DMS114 treated with DMSO at 0.1 percent for 48 hours (cell line): ENCODE data around the gene LILRB3.
"Not testable (repeated sequence)": the region's sequence is repeated elsewhere in the genome, so short reads cannot be mapped to it uniquely, and the experiment has no call there.

Source experiments
- DNase-seq: peaks from one replicate; lab custom pipeline; 2025; ENCODE audit not compliant: unreplicated experiment; lab: John Stamatoyannopoulos, UW

The LILRB3 gene

GRCh38 chr19:54211235-54211634 lies 11.6 kb downstream of the LILRB3 start:
- no peak for DNase-seq

- DNase-seq, result no peak
Measured at GRCh38 chr19:54209811-54210494, 12.9 kb downstream of the LILRB3 start.

GRCh38 chr19:54209058-54209810 lies 13.6 kb downstream of the LILRB3 start:
- no peak for DNase-seq

GRCh38 chr19:54208784-54209057 lies 14.1 kb downstream of the LILRB3 start:
- no peak for DNase-seq

- peak; percentile 30 for DNase-seq
Measured at GRCh38 chr19:54207983-54208783, 14.6 kb downstream of the LILRB3 start.

- no peak for DNase-seq
Measured at GRCh38 chr19:54207676-54207982, 15.2 kb downstream of the LILRB3 start.

- DNase-seq, result not testable (repeated sequence)
Measured at GRCh38 chr19:54207193-54207592, 15.6 kb downstream of the LILRB3 start.

GRCh38 chr19:54206831-54207177 lies 16.0 kb downstream of the LILRB3 start:
- no peak for DNase-seq

GRCh38 chr19:54206030-54206830 lies 16.6 kb downstream of the LILRB3 start:
- no peak for DNase-seq

GRCh38 chr19:54204767-54205468 lies 17.9 kb downstream of the LILRB3 start:
- DNase-seq, result no peak

GRCh38 chr19:54203151-54203611 lies 19.6 kb downstream of the LILRB3 start:
- DNase-seq, result no peak

GRCh38 chr19:54201980-54202379 lies 20.8 kb downstream of the LILRB3 start:
- no peak for DNase-seq

- DNase-seq, result no peak
Measured at GRCh38 chr19:54201172-54201701, 21.6 kb downstream of the LILRB3 start.

GRCh38 chr19:54199401-54199800 lies 23.4 kb downstream of the LILRB3 start:
- no peak for DNase-seq

GRCh38 chr19:54197121-54197520 lies 25.7 kb downstream of the LILRB3 start:
- DNase-seq, result no peak

- no peak for DNase-seq
Measured at GRCh38 chr19:54196536-54196935, 26.3 kb downstream of the LILRB3 start.

- not testable (repeated sequence) for DNase-seq
Measured at GRCh38 chr19:54194463-54194862, 28.3 kb downstream of the LILRB3 start.

- no peak for DNase-seq
Measured at GRCh38 chr19:54193011-54193410, 29.8 kb downstream of the LILRB3 start.

GRCh38 chr19:54191811-54192453 lies 30.9 kb downstream of the LILRB3 start:
- no peak for DNase-seq
